ENCODE results near the gene SRA1.
A peak's percentile ranks its signal among the peaks of the same experiment; 100 is the strongest.

SRA1 gene

DNA sequence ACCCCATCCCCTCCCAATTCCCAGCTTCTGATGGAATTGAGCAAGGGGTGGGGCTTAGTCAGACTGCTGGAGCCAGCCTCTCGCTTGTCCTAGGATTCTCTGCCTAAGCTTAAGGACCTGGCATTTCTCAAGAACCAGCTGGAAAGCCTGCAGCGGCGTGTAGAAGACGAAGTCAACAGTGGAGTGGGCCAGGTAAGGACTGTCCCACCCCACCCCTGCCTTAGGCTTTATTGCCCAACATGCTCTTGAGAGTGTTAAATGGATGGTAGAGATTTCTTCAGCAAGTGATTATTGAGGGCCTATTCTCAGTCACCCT is 8.5 kb upstream of the SRA1 start:
- H3K36me3 Mint-ChIP-seq (ENCODE audit: low read depth) = peaks cover 55% of the 10 kb centered on the region
- peaks cover 64% of the 10 kb centered on the region for H3K4me1 Mint-ChIP-seq (ENCODE audit: low read depth)
- H3K4me3 Mint-ChIP-seq = peak overlapping the region; percentile 97
- no peak for DNase-seq
- no peaks in the 10 kb centered on the region for H3K9me3 Mint-ChIP-seq
- H3K27ac Mint-ChIP-seq = peak overlapping the region; percentile 98
- H3K27me3 Mint-ChIP-seq = no peaks in the 10 kb centered on the region

GRCh38 chr5:140565024-140565779 is 7.9 kb upstream of the SRA1 start:
- Mint-ChIP-seq H3K9me3 (no peaks in the 10 kb centered on the region), H3K27me3 (no peaks in the 10 kb centered on the region), H3K27ac (peak overlapping the region; percentile 98), H3K4me1 (ENCODE audit: low read depth) (peaks cover 63% of the 10 kb centered on the region), H3K4me3 (peak overlapping the region; percentile 97), H3K36me3 (ENCODE audit: low read depth) (peaks cover 49% of the 10 kb centered on the region)
- DNase-seq = no peak

- Mint-ChIP-seq H3K4me1 (ENCODE audit: low read depth) (peaks cover 55% of the 10 kb centered on the region), H3K27me3 (no peaks in the 10 kb centered on the region), H3K4me3 (peak within 1 kb of the TSS; percentile 97), H3K27ac (peak within 1 kb of the TSS; percentile 98), H3K9me3 (no peaks in the 10 kb centered on the region), H3K36me3 (ENCODE audit: low read depth) (peaks cover 44% of the 10 kb centered on the region)
- peak; percentile 94 for DNase-seq
Measured at GRCh38 chr5:140564196-140565023, 7.1 kb upstream of the SRA1 start, which contains the start of the genes APBB3 and SLC35A4. Gene APBB3 (minus strand): TSS chr5:140564598. CDS start chr5:140564245, 353 bp downstream. Gene SLC35A4 (plus strand): TSS chr5:140564828. CDS start chr5:140567170, 2,342 bp downstream.

GRCh38 chr5:140563596-140563995 is 6.3 kb upstream of the SRA1 start:
- peaks cover 47% of the 10 kb centered on the region for H3K4me1 Mint-ChIP-seq (ENCODE audit: low read depth)
- no peak for DNase-seq
- H3K4me3 Mint-ChIP-seq = peak overlapping the region; percentile 97
- H3K27me3 Mint-ChIP-seq = no peaks in the 10 kb centered on the region
- peak overlapping the region; percentile 98 for H3K27ac Mint-ChIP-seq
- peaks cover 38% of the 10 kb centered on the region for H3K36me3 Mint-ChIP-seq (ENCODE audit: low read depth)
- H3K9me3 Mint-ChIP-seq = no peaks in the 10 kb centered on the region

DNA sequence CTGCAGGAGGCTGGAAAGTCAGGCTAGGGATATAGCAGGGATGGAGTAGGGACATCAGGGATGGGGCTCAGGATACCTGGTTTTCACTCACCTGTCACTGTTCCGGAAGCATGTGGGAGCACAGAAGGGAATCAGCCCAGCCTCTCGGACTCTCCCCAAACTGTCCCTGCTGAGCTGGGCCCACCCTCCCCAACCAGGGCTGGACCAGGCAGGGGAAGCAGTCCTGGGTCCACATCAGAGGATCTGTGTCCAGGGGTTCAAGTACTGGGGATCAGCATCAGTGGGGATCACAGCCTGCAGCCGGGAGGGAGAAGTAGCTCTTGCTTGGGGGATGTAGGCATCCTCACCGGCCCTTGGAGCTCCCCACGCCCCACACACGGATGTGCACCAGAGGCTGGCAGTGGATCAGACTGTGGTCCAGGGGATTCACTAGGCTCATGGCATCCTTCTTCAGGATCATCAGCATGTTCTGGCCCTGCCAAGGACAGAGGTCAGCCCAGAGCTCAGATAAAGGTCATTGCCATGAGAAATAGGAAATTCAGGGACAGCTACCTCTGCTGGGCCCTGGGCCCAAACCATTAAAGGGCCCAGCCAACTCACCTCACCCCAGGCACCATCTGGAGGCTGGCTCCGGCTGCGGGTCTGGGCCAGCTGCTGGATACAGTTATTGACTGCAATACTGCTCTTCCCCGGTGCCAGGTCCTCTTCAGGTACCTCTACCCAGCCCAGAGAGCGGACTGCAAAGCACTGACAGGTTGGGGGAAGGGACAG is 4.7 kb upstream of the SRA1 start:
- peaks cover 39% of the 10 kb centered on the region for H3K4me1 Mint-ChIP-seq (ENCODE audit: low read depth)

DNA sequence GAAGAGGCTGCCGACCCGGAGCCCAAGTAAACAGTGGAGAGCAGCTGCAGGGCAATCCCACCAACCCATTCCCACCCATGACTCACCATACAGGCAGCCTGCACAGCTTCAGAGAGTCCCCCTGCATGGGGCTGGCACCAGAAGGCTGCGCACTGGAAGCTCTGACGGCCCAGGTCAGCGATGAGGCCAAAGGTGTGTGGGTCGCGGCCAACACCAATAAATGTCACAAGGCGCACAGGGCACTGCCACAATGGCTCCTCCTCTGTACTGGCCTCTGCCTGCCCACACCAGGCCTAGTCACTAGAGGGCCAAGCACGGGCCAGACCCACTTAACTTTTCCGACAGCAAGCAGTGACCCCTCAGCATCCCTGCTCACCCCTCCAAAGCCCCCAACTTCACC is 3.0 kb upstream of the SRA1 start:
- Mint-ChIP-seq H3K36me3 (ENCODE audit: low read depth) (peaks cover 26% of the 10 kb centered on the region), H3K9me3 (no peaks in the 10 kb centered on the region), H3K4me3 (no peak overlapping the region), H3K27ac (no peak overlapping the region), H3K27me3 (no peaks in the 10 kb centered on the region), H3K4me1 (ENCODE audit: low read depth) (peaks cover 37% of the 10 kb centered on the region)
- DNase-seq = no peak

More for the DNA sequence above, 4.7 kb upstream of the SRA1 start:
- Mint-ChIP-seq H3K9me3 (no peaks in the 10 kb centered on the region), H3K27ac (no peak overlapping the region), H3K4me3 (no peak overlapping the region), H3K36me3 (ENCODE audit: low read depth) (peaks cover 25% of the 10 kb centered on the region), H3K27me3 (no peaks in the 10 kb centered on the region)
- DNase-seq = no peak

DNA sequence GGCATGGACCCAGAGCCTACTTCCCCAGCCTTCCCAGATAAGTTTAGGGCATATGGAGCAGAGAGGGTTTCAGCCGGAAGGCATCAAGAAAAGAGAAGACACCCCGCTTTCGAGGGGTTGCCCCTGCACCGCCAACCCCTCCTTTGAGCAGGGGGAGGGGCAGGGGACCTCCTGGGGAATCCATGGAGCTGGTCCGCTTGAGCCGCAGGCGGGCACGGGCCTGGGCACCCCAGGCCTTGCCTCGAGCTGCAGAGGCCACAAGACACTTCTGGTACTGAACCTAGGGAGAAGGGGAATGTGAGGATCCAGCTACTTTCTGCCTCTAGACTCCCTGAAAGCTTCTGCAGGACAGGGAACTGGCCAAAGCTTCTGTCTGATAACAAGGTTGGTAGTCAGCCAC is 1.3 kb upstream of the SRA1 start:
- DNase-seq = no peak
- H3K9me3 Mint-ChIP-seq = no peaks in the 10 kb centered on the region
- no peak overlapping the region for H3K4me3 Mint-ChIP-seq
- H3K36me3 Mint-ChIP-seq (ENCODE audit: low read depth) = peaks cover 34% of the 10 kb centered on the region
- peaks cover 49% of the 10 kb centered on the region for H3K4me1 Mint-ChIP-seq (ENCODE audit: low read depth)
- H3K27me3 Mint-ChIP-seq = no peaks in the 10 kb centered on the region
- peak overlapping the region; percentile 92 for H3K27ac Mint-ChIP-seq

GRCh38 chr5:140557965-140558364 is 692 bp upstream of the SRA1 start:
- Mint-ChIP-seq H3K36me3 (ENCODE audit: low read depth) (peaks cover 40% of the 10 kb centered on the region), H3K4me3 (peak overlapping the region; percentile 91), H3K4me1 (ENCODE audit: low read depth) (peaks cover 51% of the 10 kb centered on the region), H3K9me3 (no peaks in the 10 kb centered on the region), H3K27me3 (no peaks in the 10 kb centered on the region), H3K27ac (peak overlapping the region; percentile 92)
- no peak for DNase-seq

DNA sequence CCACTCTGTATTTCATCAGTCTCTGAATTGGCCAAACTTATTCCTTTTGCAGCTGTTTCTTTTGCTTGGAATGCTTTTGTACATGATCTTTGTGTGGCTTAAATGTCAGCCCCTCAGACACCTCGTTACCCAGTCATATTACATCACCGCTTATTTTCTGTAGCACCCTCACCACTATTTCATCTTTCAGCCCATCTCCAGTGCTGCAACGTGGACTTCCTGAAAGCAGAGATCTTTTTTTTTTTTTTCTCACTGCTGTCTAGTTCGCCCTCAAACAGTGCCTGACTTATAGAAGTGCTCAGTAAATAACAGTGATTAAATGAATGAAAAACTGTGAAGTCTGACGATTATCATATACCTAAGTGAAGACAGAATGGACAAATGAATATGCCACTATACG is 835 bp downstream of the SRA1 start:
- H3K36me3 Mint-ChIP-seq (ENCODE audit: low read depth) = peaks cover 55% of the 10 kb centered on the region
- peak overlapping the region; percentile 92 for H3K27ac Mint-ChIP-seq
- no peaks in the 10 kb centered on the region for H3K27me3 Mint-ChIP-seq
- H3K9me3 Mint-ChIP-seq = no peaks in the 10 kb centered on the region
- no peak for DNase-seq
- H3K4me1 Mint-ChIP-seq (ENCODE audit: low read depth) = peaks cover 59% of the 10 kb centered on the region
- H3K4me3 Mint-ChIP-seq = peak overlapping the region; percentile 91

DNA sequence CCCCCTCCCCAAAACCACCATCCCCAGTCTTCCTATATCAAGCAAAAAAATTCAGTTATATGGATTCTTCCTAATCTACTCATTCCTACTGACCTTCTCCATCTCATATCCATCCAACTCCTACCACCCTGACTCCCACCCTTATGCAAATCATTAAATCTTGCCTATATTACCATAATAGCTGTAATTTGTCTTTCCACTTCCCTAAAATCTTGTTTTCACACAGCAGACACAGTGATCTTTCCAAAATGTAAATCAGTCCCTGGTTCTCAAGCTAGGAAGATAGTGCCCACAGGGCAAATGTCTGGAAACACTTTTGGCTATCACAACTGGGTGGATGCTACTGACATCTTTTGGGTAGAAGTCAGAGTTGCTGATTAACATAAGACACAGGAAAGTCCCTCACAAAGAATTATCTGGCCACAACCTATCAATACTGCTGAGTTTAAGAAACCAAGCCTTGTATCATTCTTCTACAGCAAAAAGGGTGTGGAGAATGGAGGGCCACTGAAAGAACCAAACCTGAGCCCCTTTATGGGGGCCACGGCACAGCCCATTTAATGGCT is 1.4 kb downstream of the SRA1 start:
- no peaks in the 10 kb centered on the region for H3K9me3 Mint-ChIP-seq
- peak overlapping the region; percentile 92 for H3K27ac Mint-ChIP-seq
- DNase-seq = no peak
- peaks cover 63% of the 10 kb centered on the region for H3K4me1 Mint-ChIP-seq (ENCODE audit: low read depth)
- peaks cover 61% of the 10 kb centered on the region for H3K36me3 Mint-ChIP-seq (ENCODE audit: low read depth)
- H3K4me3 Mint-ChIP-seq = peak overlapping the region; percentile 91
- H3K27me3 Mint-ChIP-seq = no peaks in the 10 kb centered on the region

GRCh38 chr5:140554454-140554853 is 2.8 kb downstream of the SRA1 start:
- Mint-ChIP-seq H3K36me3 (ENCODE audit: low read depth) (peaks cover 75% of the 10 kb centered on the region), H3K27me3 (no peaks in the 10 kb centered on the region), H3K27ac (peak overlapping the region; percentile 92), H3K9me3 (no peaks in the 10 kb centered on the region), H3K4me3 (peak overlapping the region; percentile 91), H3K4me1 (ENCODE audit: low read depth) (peaks cover 74% of the 10 kb centered on the region)
- no peak for DNase-seq

GRCh38 chr5:140553657-140554056 is 3.6 kb downstream of the SRA1 start:
- Mint-ChIP-seq H3K27me3 (no peaks in the 10 kb centered on the region), H3K4me3 (peak overlapping the region; percentile 91), H3K4me1 (ENCODE audit: low read depth) (peaks cover 82% of the 10 kb centered on the region), H3K36me3 (ENCODE audit: low read depth) (peaks cover 83% of the 10 kb centered on the region), H3K27ac (peak overlapping the region; percentile 92), H3K9me3 (no peaks in the 10 kb centered on the region)
- DNase-seq = no peak

DNA sequence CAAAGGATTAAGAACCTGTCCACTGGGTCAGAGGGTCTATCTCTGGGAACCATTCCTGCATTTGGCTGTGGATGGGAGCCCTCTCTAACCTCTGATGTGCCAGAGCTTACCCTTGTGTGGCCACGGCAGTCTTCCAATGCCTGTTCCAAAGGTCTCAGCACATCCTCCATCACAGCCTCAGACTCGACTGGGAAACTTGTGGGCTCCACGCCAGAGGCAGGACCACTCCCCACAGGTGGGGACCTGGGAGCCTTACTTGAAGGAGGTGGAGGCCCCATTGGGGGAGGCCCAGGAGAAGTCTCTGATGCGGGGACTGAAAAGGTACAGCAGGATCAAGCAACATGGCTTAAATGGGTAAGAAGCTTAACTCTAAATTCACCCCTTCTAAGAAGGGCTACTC is 5.4 kb downstream of the SRA1 start:
- H3K27me3 Mint-ChIP-seq = no peaks in the 10 kb centered on the region
- H3K36me3 Mint-ChIP-seq (ENCODE audit: low read depth) = peaks cover 88% of the 10 kb centered on the region
- H3K4me1 Mint-ChIP-seq (ENCODE audit: low read depth) = peaks cover 91% of the 10 kb centered on the region
- no peaks in the 10 kb centered on the region for H3K9me3 Mint-ChIP-seq
- H3K27ac Mint-ChIP-seq = peak overlapping the region; percentile 92
- H3K4me3 Mint-ChIP-seq = no peak overlapping the region
- no peak for DNase-seq

Data from activated T-cell treated with anti-CD3 and anti-CD28 coated beads, Interleukin-2, amount 50 U/mL, for 24 hours (primary cell).